GM21723 (cell line): ENCODE data around the gene RHOBTB1.
"Not testable (repeated sequence)": the region's sequence is repeated elsewhere in the genome, so short reads cannot be mapped to it uniquely, and the experiment has no call there.

Source experiments
- ATAC-seq: cut with Tn5 transposase; IDR thresholded peaks from one replicate; pipeline ENCODE4 v1.9.1; 2021; ENCODE audit warnings: mild to moderate bottlenecking, moderate library complexity; ENCODE audit not compliant: unreplicated experiment

Gene RHOBTB1

DNA sequence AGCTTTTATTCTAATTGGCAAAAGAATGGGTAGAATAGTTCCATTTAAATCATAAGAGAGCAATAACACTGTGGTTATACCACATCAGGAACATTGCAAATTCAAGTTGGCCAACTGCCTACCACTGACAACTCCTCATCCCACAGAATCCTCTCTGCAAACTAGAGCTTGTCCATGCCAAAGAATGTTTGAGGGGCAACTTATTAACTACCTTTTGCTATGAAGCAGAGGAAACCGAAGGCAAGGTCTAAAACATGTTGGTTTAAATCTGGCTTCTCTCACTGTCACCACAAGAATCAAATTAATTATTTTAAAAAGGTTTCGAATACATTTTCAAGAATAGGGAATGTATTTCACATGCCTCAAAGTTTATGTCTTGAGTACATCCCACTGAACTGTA is 36.0 kb downstream of the RHOBTB1 start:
- ATAC-seq: no peak

DNA sequence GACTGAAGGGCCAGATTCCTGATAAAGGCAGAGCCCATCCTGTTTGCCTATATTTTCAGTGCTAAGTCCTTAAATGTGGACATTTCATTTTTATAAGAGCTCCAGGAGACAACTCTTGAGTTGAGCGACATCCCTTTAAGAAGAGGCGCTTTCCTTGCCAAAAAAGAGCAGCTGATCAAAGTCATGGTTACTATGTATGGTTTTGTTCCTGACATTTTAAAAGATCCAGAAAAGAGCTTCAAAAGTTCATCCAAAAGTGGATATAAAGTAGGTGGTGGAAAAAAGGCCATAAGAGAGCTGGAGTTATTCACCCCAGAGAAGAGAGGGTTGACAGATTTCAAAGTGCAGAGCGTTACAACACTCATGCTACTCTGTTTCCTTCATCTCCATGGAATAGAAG is 36.7 kb downstream of the RHOBTB1 start:
- no peak for ATAC-seq

DNA sequence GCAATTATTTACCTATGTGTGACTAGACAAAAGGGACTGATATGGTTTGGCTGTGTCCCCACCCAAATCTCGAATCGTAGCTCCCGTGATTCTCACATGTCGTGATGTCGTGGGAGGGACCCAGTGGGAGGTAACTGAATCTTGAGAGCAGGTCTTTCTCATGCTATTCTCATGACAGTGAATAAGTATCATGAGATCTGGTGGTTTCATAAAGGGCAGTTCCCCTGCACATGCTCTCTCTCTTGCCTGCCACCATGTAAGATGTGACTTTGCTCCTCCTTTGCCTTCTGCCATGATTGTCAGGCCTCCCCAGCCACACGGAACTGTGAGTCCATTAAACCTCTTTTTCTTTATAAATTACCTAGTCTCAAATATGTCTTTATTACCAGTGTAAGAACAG is 37.2 kb downstream of the RHOBTB1 start:
- not testable (repeated sequence) for ATAC-seq

DNA sequence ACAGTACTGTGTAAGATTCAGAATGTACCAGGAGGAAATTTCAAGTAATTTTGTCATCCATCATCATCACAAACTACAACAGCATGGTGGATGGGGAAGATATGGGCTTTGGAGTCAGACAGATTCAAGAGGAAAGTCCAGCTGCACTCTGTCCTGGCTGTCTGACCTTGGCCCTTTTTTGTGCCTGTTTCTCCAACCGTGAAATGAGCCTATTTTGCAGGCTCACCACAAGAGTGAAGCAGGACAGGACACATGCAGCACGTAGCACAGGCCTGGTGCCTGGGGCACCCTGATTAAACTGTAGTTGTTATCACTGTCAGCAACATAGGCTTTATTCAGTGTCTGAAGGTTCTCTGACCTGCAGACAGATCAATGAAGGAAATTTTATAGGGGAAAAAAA is 37.6 kb downstream of the RHOBTB1 start:
- no peak for ATAC-seq

DNA sequence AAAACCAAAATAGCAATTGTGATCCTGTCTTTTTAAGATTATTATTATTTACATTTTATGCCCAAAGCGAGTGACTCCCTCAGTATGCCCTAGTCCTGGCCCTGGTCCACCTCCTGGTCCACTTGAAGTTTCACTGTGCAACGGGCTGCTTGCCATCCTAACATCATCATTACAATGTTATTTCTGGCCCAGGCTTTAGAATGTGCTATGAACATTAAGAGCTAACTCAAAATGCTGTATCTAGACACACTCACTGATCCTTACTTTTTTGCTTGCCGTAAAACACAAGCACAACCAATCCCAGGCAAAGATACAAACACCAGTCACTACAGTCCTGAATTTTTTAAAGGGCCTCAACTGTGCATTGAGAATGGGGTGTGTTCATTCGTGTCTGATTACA is 38.4 kb downstream of the RHOBTB1 start:
- no peak for ATAC-seq

DNA sequence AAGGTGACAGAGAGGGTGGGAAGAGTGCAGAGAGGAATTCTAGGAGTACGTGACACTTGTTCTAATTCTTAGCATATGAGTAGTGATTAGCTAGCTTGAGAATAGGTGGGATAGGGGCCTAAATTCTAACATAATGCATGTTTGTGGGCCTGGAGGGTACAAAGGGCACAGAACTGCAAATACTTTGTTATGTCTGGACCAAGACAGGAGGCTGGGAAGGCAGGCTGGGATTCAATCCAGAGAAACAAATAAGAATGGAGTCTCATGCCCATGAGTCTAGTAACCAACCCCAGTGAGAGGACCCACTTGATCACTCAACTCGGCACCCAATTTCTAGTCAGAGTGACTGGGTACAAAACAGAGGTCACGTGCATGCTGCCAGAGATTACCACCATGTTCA is 40.9 kb downstream of the RHOBTB1 start:
- no peak for ATAC-seq

DNA sequence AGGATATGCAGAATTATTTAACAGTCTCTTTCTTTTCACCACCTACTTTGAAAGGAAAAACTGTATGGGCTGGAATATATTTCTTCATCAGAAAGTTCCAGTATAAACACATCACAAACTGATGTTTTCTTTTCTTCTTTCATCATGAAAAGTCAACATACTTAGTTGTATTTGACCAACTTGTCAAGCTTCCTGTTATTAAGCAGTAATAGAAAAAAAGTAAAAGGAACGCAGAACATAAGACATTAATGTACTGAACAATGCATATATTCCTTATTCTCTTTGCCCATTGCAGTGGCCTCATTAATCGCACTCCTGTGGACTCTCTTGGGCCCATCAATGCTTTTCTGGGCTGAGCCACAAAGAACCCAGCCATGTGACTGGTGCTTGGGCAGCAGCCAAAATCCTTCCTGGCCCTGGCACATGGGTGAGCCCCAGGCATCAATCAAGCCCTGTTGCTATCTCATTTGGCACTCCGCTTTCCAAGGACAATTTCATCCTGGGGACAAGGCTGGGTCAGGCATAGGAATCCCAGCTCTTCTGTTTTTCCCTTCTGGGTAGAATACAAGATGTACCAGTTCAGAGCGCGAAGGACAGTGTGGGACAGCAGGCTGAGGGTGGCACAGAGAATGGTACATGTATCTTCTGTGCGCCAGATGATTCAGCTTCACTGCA is 42.3 kb downstream of the RHOBTB1 start:
- ATAC-seq: no peak

DNA sequence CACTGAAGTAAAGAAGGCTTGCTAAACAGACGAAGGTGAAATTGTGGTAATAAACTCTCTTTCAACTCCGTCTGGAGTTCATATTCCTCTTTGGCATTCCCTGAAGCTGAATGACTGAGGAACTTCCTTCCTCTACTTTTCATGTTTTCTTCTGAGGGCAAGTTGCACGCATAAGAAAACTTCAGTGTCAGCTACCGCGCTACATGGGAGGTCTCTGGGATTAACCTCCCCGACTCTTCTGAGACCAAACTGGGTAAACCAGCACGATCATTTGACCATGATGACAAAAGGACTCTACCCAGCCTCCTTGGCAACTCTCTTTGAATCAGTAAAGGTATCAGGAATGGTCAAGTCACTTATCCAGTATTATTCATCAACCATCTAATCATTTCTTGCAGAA is 44.7 kb downstream of the RHOBTB1 start:
- no peak for ATAC-seq

DNA sequence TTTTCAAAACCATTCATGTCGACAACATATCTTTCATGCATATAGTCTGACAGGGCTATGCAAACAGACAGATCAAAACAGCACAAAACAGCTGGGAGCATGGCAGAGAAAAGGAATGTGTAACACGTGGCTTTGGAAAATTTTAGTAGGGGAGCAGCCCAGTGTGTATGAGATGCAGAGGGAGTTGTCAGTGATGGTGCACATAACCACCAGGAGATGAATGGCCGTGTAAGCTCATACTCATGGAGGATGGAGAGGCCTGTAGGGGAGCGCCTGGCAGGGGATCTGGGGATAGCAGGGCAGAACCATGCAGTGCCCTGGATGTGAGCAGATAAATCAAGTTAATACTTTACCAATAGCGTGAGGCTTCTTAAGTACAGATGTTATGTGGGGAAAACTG is 45.7 kb downstream of the RHOBTB1 start:
- no peak for ATAC-seq

DNA sequence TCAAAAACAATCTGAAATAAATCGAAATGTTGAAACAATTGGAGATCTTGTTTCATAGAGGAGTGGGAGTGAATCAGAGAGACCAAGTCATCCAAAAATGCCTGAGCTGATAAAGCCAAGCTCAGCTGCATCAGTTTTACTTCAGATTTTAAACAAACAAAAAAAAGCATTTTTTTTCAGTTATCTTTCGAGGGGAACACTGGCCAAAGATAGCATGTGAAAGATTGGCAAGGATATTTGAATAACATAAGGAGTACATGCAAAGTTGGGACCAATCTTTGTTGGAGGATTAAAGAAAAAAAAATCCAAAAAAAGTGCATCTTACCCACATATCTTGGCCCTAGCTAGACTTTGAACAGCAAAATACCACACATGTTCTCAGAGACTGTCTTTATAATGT is 47.2 kb downstream of the RHOBTB1 start:
- no peak for ATAC-seq

DNA sequence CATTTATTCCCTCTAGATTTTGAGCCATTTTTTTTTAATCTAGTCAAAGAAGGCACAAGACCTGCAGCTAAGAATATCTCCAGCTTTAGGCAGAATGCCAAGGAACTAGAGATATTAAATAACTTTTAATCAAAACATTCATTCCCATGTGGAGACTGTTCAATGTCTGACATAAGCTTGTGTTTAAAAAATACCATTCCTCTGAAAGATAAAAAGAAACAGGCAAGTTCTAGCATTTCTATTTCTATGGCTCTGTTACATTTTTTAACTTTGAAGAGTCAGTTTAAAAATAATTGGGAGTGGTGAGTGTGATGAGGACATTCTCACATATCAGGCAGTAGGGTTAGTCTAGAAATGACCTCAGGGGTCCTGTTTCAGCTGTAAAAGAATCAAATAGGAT is 48.0 kb downstream of the RHOBTB1 start:
- no peak for ATAC-seq

DNA sequence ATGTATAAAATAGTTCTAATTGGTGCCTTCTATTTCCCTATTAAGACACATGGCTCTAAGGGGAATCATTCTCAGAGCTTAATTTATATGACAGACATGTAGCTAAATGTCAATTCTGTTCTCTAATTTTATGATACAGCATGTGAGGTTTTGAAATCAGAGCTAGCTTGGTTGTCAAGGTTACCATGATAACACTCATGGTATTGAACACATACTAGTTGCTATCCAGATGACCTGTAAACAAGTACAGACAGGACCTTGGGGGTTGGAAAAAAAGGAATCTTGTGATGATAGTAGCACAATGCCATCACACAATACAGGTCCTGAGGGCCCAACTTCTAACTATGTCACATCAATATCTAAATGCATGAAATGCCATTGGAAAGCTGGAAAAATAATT is 49.2 kb downstream of the RHOBTB1 start:
- no peak for ATAC-seq

DNA sequence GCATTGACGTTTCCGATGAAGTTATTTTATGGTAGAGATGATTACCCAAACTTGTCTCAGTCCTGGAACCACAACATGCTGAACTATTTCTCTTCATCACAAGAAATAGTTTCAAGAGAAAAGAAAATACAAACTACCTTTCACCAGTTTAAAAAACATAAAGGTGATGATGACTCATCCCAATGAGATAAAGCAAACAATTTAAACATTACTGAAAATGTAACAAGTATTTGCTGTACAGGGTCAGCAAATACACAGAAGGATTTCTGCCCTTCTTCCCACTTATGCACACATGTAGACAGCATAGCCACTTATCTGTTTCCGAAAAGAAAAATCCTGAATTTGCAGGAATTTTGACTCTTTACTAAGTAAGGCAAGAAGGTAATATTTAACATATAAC is 50.8 kb downstream of the RHOBTB1 start:
- no peak for ATAC-seq

DNA sequence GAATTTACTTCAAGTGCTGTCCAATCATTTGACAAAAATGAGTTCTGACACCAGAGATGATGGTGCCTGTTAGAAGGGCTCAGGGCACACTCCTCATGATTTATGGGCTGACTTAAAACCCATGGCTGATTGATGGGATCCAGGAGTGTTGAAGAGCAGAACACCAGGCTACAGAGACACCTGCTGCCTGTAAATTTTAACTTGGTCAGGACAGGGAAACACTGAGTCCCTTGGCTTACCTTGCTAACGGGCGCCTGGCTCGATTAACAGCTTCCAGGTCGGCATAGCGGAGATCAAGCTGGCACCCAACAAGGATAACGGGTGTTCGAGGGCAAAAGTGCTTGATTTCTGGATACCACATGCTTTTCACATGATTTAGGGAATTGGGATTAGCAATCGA is 51.4 kb downstream of the RHOBTB1 start:
- ATAC-seq: no peak

DNA sequence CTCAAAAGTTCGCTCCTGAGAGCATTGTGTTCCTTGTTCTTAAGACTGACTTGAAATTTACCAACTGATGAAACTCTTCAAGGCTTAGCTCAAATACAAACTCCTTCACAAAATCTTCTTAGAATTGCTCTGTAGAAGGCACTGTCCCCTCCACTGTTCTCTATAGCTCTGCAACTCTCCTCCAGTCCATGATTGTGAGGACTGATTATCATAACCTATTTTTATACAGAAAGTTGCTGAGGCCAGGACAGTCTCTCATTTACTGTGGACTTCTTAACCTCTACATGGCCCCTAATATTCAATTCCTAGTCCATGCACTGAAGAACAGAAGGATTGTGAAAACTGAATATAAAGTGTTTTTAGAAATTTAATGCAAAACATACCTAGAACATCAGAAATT is 53.2 kb downstream of the RHOBTB1 start:
- no peak for ATAC-seq

DNA sequence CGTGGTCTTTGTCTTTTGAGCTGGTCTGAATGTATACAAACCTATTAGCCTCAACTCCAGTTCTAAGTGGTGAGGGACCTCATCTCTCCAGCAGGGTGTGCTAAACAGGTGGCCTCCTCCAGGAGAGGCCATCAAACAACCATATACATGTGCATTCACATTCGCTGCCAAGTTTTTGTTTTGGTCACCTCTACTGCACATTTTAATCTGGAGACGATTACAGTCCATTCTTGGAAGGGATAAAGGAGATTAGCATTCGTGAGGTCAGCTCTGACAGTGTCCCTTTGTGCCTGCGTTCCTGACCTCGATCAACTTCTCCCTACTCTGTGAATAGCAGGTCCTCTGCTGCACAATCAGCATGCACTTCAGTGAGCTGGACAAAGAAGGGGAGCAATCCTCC is 60.8 kb downstream of the RHOBTB1 start:
- peak; percentile 80 for ATAC-seq

DNA sequence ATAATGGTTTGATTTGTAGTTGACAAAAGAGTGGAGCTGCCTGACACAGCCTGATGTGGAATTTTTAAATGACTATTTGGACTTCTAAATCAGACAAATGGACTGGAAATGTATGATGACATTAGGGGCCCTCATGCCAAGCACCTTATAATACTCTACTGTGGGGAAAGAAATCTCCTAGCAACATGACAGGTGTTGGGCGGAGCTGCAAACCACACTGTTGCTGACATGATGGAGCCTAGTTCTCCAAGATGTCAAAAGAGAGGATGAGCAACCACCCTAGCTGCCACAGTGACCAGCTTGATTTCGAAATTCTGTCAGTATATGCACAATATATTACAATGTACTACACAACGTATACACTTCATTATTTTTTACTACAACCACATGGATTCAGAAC is 65.8 kb downstream of the RHOBTB1 start:
- no peak for ATAC-seq

DNA sequence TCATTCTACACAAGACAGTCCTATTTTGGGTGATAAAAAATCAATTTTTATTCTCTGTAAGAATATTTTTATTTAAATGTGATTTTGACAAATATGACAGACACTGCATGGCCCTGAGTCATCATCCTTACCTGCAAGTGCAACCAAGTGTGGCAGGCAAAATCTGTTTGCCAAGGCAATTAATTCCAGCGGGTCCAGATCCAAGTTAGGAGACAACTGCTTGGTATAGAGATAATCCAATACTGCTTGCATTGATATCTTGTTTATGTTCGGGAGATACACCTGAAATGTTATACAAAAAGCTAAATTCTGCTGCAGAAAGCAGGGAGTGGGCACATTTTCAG is 66.2 kb downstream of the RHOBTB1 start:
- no peak for ATAC-seq

DNA sequence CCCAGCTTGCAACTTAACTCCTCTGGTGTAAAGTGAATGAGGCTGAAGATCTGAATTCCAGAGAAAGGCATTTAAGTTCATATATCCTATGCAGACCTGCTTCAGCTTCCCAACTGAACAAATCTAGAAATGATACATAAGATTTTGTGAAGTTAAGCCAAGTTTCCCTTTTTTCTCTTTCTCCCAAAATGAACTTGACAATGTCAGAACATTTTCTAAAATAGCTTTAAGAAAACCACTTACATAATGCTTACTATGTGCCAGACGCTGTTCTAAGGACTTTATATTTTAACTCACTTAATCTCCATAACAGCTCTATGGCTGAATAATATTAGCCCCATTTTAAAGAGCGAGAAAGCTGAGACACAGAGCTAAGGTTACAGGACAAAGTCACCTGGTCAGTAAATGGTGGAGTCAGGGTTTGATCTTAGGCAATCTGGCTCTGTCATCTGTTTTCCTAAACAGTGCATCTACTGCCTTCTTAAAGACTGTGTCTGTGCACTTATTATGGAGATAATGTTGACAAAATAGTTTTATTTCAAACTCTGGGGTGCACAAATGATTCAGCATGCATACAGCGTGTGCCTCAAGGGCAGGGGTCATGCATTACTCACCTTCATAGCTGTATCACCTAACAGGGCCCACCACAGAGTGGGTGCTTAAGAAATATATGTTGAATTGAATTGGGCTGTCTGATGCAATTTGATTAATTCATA is 66.8 kb downstream of the RHOBTB1 start:
- no peak for ATAC-seq

DNA sequence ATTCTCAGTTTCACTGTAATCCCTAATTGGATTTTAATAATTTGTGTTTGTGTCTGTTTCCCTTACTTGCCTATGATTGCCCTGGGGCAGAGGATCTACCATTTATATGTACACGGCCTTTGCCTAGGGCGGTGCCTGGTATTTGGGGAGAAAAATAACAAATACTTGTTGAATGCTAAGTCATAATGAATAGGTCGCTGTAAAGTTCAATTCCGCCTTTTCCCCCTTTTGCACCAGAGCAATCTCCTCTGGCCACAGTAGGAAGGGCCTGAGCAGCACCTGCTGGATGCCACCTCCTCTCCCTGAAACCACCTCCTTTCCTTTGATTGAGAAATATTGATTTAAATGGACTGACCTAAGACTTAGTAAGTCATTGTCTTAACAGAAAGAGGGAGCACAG is 70.2 kb downstream of the RHOBTB1 start:
- ATAC-seq: no peak

DNA sequence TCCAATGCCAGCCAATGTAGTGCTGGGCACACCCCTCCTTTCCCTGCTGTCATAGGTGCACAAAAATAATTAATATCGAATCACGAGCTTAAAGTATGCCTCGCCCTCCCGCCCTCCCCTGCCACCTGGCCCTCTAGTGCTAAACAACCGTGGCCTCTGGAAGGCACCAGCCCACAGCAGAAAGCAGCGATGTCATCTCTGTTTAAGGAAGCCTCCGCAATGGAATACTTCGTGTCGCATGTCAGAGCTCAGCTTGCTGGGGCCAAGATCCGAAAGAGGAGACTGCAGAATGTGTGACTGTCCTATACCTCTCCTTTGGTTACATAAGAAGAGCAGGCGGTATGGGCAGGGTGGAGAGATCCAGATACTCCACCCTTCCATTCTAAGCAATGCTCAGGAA is 71.5 kb downstream of the RHOBTB1 start:
- no peak for ATAC-seq

DNA sequence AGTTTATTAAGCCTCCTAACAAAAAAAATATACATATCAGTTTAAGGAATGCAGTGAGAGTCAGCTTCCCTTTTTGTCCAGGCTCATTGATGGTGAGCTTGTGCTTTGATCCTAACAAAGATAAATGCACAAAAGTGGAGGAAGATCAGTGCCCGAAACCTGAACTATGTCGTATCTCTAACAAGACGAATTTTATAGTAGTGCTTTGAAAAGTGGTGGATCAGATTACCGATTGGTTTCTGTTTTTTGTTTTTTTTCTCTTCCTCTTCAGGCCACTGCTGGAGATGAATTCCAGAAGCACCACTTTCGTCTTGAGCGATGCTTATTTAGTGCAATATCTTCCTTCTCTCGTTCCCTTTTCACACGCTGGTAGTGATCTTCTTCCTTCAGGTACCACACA is 72.8 kb downstream of the RHOBTB1 start:
- no peak for ATAC-seq

DNA sequence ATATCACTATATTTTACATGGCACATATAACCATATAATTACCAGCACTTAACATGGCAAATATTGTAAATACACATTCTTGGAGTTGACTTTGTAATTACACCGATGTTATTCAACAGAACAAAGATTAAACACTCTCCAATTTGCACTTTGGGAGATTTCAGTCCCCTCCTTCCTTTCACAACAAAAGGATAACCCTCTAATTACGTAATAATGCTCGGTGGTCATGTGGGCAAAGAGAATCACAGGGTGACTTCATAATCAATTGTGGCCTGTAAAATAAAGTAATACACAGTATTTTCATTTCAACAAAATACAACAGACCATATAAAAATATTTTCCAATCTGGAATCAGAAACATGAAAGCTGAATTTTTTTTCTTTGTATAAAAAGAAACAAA is 73.2 kb downstream of the RHOBTB1 start:
- ATAC-seq: no peak
